K562 (cell line): ENCODE measurements around the gene FRMD3. TPM values are rescaled to one million over a fixed set of nuclear protein-coding genes. Genes with fewer than 3 reads are reported as not detected.

Experiments used
- AFF1 ChIP-seq, 2 experiments: fragments of 450-650 bp; IDR thresholded peaks; 2 replicates each; pipeline ENCODE4 v1.6.1; 2018; ENCODE audit warnings: mild to moderate bottlenecking in 2 of 2, low read depth in 1 of 2; ENCODE audit not compliant: partially characterized antibody in 2 of 2
- ELF1 ChIP-seq: fragments of 200-800 bp; sonication (Bioruptor generic); IDR thresholded peaks from 2 replicates; pipeline ENCODE4 v1.6.1; 2016; ENCODE audit warnings: missing genetic modification characterization, missing compliant biosample characterization
- FOSL1 ChIP-seq: fragments of 200-800 bp; sonication (Bioruptor generic); conservative IDR thresholded peaks from 2 replicates; pipeline ENCODE4 v1.6.1; 2016; ENCODE audit warnings: missing genetic modification characterization, missing compliant biosample characterization
- KLF13 ChIP-seq: fragments of 450-650 bp; IDR thresholded peaks from 2 replicates; pipeline ENCODE4 v1.6.1; 2016; ENCODE audit warnings: missing genetic modification characterization, low read depth, mild to moderate bottlenecking, missing compliant biosample characterization, moderate library complexity, borderline replicate concordance
- PRPF4 ChIP-seq: fragments of 200-400 bp; formaldehyde crosslinking; IDR thresholded peaks from one replicate; pipeline ENCODE4 v1.6.1; 2017; ENCODE audit warnings: low read length, low read depth, mild to moderate bottlenecking; ENCODE audit not compliant: insufficient read depth, poor library complexity, severe bottlenecking
- TOE1 ChIP-seq, 2 experiments: fragments of 450-650 bp in 1 of 2; sonication (generic) in 1 of 2; formaldehyde crosslinking in 1 of 2; IDR thresholded peaks; 2 replicates each; pipeline versions ENCODE4 v1.7.1 to v1.8.0; 2016 to 2022; ENCODE audit warnings: borderline replicate concordance in 2 of 2, mild to moderate bottlenecking in 2 of 2, antibody characterized with exemption in 1 of 2, inconsistent platforms in 1 of 2, low read depth in 1 of 2, missing genetic modification reagents in 1 of 2, moderate library complexity in 1 of 2
- ZNF57 ChIP-seq: fragments of 450-650 bp; formaldehyde crosslinking; IDR thresholded peaks from 2 replicates; pipeline ENCODE4 v1.4.0; 2020; ENCODE audit warnings: mild to moderate bottlenecking, moderate library complexity
- ZNF589 ChIP-seq: fragments of 200-800 bp; sonication (Bioruptor generic); IDR thresholded peaks from 2 replicates; pipeline ENCODE4 v1.6.1; 2016; ENCODE audit warnings: low read depth, missing genetic modification characterization, missing compliant biosample characterization
- ZNF830 ChIP-seq: fragments of 250-450 bp; sonication (Bioruptor Pico); IDR thresholded peaks from 2 replicates; pipeline ENCODE4 v1.5.0; 2021; ENCODE audit warnings: mild to moderate bottlenecking
- polyA plus RNA-seq, 8 experiments: library from polyadenylated mRNA; depleted of rRNA in 4 of 8; stranded (reverse) in 5 of 8; unstranded in 3 of 8; fragments of >200 nt; fragmentation: Nextera tagmentation in 2 of 8; fragmentation: Illumina TruSeq in 1 of 8; extraction: Ambion mirVana in 2 of 8; extraction: Trizol in 1 of 8; gene quantifications; 2 replicates each; pipeline versions ENCODE4 v1.2.1 to v1.2.3, GENCODE V29; 2011 to 2014; ENCODE audit warnings: inconsistent platforms in 1 of 8, missing spikeins in 1 of 8
- total RNA-seq, 7 experiments: library from RNA; depleted of rRNA in 6 of 7; stranded (reverse); fragments of >200 nt in 6 of 7; fragmentation: Illumina TruSeq in 2 of 7; extraction: Trizol in 2 of 7; gene quantifications; 2 replicates each; pipeline versions ENCODE4 v1.2.1 to v1.2.3, GENCODE V29; 2011 to 2021; ENCODE audit warnings: low replicate concordance in 1 of 7
- TF ChIP-seq, protein P1 (sequence below): sonication (generic); formaldehyde crosslinking; IDR thresholded peaks from 2 replicates; pipeline ENCODE4 v1.8.0; 2023; ENCODE audit warnings: mild to moderate bottlenecking, missing genetic modification reagents

Gene FRMD3
- total and polyA plus RNA-seq, 9 of the 15 experiments (the other 6 are each of a cell fraction or from before 2014, with no cell fraction given), result 0.09 to 0.51 (median 0.21) TPM

DNA sequence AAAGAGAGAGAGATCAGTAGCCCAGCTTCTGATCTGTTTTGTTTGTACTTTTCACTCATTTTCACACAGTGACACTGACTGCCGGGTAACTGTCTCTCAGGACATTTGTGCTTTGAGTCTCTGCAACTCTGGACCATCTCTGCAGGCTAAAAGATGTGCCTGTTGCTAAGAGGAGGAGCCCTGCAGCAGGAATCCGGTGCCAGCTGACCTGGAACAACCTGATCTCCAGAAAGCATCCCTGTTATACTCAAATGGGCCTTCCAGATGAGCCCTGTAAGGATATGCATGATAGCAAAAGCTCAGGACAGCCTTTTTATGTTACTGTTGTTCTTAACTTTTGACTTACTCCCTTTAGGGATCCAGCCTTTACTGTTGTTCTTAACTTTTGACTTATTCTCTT is 304.6 kb downstream of the FRMD3 start (continued):
- TF ChIP-seq AFF1 (IDR thresholded peaks at IDR 0.05; ENCODE audit: low read depth in 1 of 2, partially characterized antibody in 2 of 2) (no peak), ZNF830 (CRISPR knock-in tag) (no peak), FOSL1 (no peak), PRPF4 (no peak), KLF13 (tag) (no peak), ELF1 (no peak), ZNF589 (CRISPR knock-in tag) (no peak), ZNF57 (CRISPR knock-in tag) (no peak), TOE1 (IDR thresholded peaks at IDR 0.05; ENCODE audit: borderline replicate concordance) (no peak), TOE1 (CRISPR knock-in tag; IDR thresholded peaks at IDR 0.05; ENCODE audit: borderline replicate concordance, low read depth) (no peak)
- TF ChIP-seq, protein P1, sequence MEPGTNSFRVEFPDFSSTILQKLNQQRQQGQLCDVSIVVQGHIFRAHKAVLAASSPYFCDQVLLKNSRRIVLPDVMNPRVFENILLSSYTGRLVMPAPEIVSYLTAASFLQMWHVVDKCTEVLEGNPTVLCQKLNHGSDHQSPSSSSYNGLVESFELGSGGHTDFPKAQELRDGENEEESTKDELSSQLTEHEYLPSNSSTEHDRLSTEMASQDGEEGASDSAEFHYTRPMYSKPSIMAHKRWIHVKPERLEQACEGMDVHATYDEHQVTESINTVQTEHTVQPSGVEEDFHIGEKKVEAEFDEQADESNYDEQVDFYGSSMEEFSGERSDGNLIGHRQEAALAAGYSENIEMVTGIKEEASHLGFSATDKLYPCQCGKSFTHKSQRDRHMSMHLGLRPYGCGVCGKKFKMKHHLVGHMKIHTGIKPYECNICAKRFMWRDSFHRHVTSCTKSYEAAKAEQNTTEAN, result no peak
